GM21390 (cell line): ENCODE data around the gene SYT14.
"Not testable (repeated sequence)": the region's sequence is repeated elsewhere in the genome, so short reads cannot be mapped to it uniquely, and the experiment has no call there.

Experiments used
- ATAC-seq: cut with Tn5 transposase; IDR thresholded peaks from one replicate; pipeline ENCODE4 v1.9.1; 2021; ENCODE audit not compliant: unreplicated experiment

Gene SYT14

DNA sequence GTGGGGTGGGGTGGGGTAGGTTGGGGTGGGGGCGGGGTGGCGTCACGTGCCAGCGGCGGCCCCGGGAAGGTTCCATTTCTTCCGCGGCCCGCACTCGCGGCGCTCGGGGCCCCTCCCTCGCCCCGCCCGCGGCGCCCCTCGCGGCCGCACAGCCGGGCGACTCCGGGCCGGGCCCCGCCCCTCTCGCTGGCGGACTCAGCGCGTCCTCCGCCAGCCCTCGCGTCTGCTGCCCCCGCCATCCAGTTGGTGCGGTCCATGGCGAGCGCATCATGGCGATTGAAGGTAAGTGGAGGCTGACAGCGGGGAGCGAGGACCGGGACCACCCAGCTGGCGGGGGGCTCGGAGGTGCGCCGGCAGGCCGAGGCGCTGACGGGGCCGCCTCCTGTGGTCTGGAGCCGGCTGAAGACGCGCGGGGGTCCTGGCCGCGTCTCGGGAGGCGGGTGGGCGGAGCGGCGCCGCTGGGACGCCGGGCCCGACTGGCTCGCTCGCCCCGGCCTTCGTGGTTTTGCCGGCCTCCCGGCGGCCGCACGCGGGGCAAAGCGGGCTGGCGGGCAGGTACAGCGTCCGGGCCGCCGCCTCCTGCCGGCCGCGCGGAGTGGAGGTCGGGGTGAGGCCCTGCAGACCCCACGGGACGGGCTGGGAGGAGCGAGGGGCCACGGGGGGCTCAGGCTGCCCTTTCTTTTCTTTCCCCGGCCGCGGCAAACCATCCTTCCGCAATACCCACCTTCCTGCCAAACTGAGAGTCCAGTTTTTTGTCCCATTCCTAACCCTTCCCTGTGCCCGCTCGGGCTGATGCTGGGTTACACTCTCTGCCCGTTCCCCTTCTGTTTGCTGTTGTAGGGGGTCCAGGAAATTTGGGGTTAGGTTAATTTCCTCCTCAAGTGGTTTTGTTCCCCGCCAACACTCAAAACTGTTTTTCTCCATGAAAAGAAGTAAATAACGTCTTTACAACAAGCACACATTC lies at the start of gene SYT14:
Gene SYT14, plus strand, starts transcription at position 222 of the 964 bp plus-strand sequence. Its CDS starts 48 bp downstream, at position 270.
- peak; percentile 30 for ATAC-seq

DNA sequence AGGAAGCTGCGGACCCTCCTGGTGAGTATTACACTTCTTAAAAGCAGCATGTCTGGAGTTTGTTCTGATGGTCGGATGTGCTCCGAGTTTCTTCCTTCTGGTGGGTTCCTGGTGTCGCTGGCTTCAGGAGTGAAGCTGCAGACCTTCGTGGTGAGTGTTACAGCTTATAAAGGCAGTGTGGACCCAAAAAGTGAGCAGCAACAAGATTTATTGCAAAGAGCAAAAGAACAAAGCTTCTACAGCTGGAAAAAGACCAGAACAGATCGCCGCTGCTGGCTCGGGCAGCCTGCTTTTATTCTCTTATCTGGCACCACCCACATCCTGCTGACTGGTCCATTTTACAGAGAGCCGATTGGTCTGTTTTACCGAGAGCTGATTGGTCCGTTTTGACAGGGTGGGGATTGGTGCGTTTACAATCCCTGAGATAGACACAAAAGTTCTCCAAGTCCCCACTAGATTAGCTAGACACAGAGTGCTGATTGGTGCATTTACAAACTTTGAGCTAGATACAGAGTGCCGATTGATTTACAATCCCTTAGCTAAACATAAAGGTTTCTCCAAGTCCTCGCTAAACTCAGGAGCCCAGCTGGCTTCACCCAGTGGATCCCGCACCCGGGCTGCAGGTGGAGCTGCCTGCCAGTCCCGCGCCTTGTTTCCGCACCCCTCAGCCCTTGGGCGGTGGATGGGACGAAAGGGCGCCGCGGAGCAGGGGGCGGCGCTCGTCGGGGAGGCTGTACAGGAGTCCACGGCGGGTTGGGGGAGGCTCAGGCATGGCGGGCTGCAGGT lies 49.5 kb upstream of the SYT14 start:
- ATAC-seq: not testable (repeated sequence)

DNA sequence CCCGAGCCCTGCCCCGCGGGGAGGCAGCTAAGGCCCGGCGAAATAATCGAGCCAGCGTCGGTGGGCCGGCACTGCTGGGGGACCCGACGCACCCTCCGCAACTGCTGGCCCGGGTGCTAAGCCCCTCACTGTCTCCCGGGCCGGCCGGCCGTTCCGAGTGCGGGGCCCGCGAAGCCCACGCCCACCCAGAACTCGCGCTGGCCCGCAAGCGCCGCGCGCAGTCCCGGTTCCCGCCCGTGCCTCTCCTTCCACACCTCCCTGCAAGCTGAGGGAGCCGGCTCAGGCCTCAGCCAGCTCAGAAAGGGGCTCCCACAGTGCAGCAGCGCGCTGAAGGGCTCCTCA lies 49.0 kb upstream of the SYT14 start:
- ATAC-seq: no peak

DNA sequence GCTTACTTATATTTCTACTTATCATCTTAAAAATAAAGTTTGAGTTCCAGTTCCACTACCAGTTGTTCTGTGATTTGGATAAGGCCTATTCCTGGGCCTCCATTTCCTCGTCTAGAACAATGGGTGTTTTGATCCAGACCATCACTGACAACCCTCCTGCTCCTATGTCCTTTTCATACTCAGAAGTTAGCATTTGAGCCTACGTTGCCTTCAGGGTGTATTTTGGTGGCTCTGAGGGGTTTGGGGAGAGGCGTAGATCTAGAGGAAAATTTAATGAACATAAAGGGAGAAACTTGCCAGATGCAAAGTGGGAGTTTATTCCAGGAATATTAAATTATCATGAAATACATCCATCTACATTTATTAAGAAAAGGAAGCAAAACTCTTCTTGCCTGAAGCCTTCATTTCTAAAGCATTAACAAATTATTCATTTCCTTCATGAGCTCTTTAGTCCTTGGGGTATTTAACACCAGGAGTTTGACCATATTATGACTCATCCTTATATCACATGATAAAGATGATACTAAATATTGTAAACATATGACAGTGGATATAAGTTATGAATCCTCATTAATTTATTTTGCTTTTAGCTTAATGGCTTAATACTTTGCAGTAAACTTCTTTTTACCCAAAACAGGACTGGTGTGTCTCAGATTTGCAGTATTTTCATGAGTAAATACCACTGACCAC lies 47.2 kb upstream of the SYT14 start:
- no peak for ATAC-seq

DNA sequence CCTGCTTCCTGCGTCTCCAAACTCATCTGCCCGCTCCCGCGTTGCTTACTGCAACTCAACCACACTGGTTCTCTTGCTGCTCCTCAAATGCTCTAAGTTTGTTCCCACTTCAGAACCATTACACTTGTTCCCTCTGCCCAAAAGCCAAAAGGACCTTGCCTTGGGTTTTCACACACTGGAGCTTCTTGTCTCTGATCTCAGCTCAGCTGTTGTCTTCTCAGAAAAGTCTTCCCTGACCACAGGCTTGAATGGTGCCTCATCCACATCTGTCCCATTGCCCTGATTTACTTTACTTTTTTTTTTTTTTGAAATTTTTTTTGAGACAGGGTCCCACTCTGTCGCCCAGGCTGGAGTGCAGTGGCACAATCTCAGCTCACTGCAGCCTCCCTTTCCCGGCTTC lies 44.3 kb upstream of the SYT14 start:
- ATAC-seq: no peak

DNA sequence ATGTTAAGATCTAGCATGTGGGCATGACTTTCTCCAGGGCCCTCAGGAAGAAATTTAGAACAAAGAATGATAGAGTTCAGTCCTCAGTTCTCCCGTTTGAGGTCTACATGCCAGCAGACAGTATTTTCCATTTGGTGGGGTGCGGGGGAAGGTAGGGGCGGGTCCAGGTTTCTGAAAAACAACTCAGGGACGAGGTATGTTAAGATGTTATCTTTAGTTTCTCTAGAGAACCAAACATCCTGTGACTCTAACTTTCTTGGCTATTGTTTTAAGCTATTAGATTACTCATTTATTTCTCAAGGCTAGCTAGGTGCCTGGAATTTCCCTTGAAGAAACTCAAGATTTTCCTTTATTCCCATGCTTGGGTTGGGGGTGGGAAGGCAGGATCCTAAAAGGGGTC lies 42.3 kb upstream of the SYT14 start:
- ATAC-seq: no peak

DNA sequence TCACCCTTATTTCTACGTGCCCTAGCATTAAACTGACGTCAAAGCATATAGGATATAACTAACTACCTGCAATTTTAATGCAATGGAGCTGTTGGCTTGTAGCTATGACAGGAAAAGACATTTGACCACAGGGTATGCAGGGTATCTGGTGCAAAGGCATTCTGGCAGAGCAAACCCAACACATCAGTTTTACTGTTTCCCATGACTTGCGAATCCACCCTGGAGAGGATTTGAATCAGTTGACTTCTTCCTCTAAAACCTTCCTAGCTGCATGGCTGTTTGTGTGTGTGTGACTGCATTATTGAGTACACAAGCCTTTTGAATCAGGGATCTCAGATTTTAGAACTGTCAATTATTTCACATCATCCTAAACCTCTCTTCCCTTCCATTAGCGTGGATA lies 41.7 kb upstream of the SYT14 start:
- ATAC-seq: no peak

DNA sequence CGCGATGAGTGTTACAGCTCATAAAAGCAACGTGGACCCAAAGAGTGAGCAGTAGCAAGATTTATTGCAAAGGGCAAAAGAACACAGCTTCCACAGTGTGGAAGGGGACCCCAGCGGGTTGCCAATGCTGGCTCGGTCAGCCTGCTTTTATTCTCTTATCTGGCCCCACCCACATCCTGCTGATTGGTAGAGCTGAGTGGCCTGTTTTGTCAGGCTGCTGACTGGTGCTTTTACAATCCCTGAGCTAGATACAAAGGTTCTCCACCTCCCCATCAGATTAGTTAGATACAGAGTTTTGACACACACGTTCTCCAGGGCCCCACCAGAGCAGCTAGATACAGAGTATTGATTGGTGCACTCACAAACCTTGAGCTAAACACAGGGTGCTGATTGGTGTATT lies 39.7 kb upstream of the SYT14 start:
- not testable (repeated sequence) for ATAC-seq

DNA sequence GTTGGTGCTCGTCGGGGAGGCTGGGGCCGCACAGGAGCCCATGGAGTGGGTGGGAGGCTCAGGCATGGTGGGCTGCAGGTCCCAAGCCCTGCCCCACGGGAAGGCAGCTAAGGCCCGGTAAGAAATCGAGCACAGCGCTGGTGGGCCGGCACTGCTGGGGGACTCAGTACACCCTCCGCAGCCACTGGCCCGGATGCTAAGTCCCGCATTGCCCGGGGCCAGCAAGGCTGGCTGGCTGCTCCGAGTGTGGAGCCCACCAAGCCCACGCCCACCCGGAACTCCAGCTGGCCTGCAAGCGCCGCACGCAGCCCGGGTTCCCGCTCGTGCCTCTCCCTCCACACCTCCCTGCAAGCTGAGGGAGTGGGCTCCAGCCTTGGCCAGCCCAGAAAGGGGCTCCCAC lies 39.2 kb upstream of the SYT14 start:
- not testable (repeated sequence) for ATAC-seq

DNA sequence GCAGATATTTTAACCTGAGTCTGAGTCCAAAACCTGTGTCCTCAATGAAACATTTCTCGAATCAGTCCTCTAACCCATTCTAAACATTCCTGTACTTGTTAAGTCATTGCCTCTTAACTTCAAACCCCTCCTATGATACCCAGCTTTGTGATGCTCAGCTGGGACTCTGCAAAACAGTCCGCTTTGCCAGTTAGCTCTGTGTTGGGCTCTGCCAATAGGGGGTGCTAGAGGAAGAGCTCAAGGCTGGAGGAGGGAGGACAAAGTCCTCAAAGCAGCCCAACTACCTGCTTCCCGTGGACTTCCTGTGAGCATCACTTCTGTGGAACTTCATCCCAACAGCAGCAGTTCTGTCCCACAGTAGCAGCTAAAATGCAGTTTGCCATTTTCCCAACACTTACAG lies 38.1 kb upstream of the SYT14 start:
- no peak for ATAC-seq

DNA sequence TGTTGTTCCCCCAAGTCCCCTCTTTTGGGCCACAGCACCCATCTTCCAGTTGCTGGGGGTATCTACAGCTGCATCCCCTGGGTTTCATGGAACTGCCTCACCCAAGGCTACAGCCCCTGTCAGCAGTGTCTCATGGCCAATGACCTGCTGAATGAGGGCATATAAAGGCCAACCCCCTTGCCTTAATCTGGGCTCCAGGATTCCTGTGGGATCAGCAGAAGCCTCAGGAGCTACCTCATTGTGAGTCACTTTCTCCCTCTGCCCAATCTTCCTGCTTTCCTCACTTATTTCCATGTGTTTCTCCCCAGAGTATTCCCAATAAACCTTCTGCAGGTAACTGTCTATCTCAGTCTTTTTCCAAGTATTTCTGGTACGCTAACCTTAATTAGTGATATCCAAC lies 37.3 kb upstream of the SYT14 start:
- no peak for ATAC-seq

DNA sequence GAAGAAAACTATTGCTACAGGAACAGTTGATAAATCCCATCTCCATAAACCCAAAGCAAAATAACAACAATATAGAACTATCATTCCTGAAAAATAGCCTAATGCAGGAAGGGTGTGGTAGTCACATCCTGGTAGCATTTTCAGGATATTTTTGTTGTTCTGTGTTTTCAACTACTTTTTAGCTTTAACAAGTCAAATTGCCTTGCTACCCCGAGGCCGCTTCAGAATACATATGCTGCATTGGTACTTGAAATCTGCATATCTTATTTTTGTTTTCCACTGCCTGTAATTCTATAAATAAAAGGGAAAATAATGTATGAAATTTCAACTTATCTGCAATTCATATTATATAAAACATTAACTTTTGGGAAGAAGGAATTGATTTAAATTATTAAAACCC lies 36.8 kb upstream of the SYT14 start:
- no peak for ATAC-seq

DNA sequence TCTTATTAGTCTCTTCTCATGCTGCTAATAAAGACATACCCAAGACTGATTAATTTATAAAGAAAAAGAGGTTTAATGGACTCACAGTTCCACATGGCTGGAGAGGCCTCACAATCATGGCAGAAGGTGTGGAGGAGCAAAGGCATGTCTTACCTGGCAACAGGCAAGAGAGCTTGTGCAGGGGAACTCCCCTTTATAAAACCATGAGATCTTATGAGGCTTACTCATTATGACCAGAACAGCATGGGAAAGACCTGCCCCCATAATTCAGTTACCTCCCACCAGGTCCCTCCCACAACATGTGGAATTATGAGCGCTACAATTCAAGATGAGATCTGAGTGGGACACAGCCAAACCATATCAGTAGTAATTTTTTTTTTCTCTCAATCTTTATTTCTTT lies 33.2 kb upstream of the SYT14 start:
- ATAC-seq: not testable (repeated sequence)

DNA sequence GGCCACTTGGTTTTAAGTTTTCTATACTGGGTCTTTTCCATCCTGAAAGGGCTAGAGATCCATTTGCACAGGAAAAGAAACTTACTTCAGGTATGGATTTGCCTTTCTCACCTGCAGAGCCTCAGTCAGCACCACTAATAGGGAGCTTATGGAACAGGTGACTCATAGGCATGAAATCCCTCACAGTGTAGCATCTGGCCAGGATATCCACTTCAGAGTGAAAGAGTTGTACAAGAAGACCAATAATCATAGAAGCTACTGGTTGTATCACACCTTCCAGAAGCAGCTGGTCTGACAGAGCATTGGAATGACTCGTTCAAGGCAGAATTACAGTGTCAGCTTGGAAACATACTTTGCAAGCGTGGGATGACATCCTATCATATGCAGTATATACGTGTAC lies 26.3 kb upstream of the SYT14 start:
- ATAC-seq: no peak

DNA sequence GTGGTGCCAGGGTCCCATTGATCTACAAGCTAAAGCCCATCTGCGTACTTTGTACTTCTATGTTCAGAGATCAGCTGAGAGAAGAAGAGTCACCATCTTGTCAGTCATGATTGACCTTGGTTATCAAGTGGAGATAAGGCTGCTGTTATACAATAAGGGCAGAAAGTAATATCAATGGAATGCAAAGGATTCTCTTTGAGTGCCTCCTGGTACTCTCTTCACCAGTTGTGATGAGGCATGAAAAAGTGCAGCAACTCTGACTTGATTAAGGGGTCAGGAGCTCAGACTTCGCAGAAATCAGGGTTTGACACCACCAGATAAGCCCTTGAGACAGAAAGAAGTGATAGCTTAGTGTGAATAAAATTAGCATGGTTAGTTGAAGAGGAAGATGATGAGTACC lies 25.7 kb upstream of the SYT14 start:
- no peak for ATAC-seq

DNA sequence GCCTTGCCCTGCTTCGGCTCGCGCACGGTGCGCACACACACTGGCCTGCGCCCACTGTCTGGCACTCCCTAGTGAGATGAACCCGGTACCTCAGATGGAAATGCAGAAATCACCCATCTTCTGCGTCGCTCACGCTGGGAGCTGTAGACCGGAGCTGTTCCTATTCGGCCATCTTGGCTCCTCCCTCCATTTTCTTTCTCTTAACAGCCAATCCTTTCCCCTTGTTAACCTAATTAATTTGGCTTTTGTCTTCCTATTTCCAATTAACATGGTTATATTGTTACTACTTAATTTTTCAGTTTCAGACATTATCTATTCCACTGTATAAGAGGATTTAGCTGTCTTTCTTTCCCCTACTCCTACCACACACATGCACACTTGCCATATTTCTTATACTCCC lies 18.4 kb upstream of the SYT14 start:
- not testable (repeated sequence) for ATAC-seq

DNA sequence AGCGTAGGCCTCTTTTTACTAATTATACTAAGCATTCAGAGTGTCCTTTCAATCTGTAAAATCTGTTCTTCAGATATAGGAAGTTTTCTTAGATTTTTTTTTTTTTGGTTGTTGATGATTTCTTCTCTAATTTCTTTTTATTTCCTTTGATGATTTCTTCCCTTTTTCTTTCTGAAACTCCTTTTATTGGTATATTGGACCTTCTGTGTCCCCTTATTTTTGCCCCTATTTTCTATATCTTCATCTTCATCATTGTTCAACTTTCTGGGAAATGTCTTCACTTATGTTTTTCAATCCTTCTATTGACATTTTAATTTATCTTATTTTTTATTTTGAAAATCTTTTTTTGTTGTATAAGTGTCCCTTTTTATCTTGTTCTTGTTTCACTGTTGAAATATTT lies 17.2 kb upstream of the SYT14 start:
- ATAC-seq: no peak

DNA sequence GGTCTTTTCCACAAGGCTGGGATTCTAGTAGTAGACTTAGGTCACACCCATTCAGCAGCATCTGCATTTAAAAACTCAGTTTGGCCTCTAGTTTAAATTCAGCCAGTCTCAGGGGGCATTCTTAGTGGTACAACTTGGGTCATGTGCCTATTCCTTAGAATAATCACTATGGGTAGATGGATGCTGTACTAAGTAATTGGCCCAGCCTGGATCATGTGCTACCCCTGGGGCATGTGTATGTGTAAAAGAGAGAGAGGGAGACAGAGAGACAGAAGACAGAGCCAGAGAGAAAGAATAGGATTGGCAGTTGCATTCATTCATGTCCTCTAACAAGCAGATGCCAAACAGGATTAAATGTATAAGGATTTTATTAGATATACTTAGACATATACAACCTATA lies 13.6 kb upstream of the SYT14 start:
- ATAC-seq: no peak

DNA sequence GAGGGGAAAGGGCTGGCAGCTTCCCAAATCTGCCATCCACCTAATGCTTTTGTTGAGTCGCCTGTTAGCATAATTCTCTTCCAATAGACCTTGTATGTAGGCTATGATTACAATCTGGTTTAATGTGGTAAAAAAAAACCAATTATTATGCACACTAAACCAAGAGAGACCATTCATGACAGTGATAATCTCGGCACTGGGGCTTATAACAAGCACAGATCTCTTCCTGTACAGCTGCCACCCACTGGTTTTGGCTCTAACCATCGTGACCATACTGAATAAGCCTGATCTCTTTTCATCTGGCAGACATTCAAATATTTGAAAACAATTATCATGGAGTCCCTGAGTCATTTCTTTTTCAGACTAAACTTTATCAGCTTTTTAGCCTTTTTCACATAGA lies 12.0 kb upstream of the SYT14 start:
- no peak for ATAC-seq

DNA sequence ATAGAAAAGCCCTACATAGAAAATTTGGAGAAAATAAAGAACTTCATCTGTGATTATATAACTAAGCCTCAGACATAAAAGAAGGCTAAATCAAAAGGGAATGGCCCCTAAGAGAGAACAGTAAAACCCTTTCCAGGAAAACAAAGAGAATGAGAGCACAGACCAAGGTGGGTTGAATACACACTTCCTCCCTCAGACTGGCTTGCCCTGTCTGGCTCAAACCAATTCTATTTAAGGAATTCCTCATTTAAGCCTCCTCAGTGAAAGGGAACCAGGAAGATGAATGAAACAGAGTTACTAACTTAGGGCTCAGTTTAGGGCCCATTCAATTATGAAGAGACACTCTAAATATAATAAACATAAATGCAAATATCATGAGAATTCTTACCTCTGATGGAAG lies 10.6 kb upstream of the SYT14 start:
- no peak for ATAC-seq

DNA sequence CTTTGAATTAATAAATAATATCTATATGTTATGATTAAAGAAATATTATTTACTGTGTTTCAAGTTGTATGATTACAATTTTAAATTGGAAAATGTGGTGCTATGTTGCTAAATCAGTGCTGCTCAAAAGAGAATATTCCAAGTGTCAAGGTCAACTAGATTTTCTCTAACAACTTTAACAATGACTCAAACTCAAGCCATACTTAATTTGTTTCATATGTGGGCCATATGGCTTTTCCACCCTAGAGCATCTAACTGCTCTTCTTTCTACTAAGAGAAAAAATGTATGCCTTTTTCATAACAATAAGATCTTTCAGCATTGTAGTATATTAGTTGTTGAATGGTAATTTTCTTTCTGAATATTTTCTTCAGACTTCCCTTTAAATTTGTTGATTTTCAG lies 8.3 kb upstream of the SYT14 start:
- no peak for ATAC-seq

DNA sequence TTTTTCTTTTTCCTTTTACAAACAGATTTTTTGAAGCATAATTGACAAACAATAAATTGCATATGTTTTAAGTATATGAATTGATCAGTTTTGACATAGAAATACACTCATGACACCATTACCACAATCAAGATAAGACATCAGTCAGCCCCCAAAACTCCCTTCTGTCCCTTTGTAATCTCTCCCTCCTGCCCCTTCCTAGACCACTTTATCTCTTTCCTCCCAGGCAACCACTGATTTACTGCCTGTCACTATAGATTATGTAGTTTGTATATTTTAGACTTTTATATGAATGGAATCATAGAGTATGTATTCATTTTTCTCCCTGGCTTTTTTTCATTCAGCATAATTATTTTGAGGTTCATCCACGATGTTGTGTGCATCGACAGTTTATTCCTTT lies 6.9 kb upstream of the SYT14 start:
- ATAC-seq: no peak
